HEK293 (cell line): ENCODE data around the gene CCR5AS.

Source experiments
- YY1 ChIP-seq: fragments of 450-650 bp; formaldehyde crosslinking; IDR thresholded peaks from 2 replicates; pipeline ENCODE4 v1.5.1; 2018; ENCODE audit warnings: missing biosample characterization, missing genetic modification characterization
- TF ChIP-seq, protein P1 (sequence below): fragments of 450-650 bp; formaldehyde crosslinking; IDR thresholded peaks from 2 replicates; pipeline ENCODE4 v1.5.1; 2016; ENCODE audit warnings: missing biosample characterization, missing genetic modification characterization

- TF ChIP-seq, protein P1, sequence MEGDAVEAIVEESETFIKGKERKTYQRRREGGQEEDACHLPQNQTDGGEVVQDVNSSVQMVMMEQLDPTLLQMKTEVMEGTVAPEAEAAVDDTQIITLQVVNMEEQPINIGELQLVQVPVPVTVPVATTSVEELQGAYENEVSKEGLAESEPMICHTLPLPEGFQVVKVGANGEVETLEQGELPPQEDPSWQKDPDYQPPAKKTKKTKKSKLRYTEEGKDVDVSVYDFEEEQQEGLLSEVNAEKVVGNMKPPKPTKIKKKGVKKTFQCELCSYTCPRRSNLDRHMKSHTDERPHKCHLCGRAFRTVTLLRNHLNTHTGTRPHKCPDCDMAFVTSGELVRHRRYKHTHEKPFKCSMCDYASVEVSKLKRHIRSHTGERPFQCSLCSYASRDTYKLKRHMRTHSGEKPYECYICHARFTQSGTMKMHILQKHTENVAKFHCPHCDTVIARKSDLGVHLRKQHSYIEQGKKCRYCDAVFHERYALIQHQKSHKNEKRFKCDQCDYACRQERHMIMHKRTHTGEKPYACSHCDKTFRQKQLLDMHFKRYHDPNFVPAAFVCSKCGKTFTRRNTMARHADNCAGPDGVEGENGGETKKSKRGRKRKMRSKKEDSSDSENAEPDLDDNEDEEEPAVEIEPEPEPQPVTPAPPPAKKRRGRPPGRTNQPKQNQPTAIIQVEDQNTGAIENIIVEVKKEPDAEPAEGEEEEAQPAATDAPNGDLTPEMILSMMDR (tag by site-specific recombination) = no peak
- TF ChIP-seq YY1 (tag by site-specific recombination) = no peak
Observed at GRCh38 chr3:46381625-46382024, 25.2 kb downstream of the CCR5AS start.
